ENCODE results near the gene SHLD2. TPM values are rescaled to one million over a fixed set of nuclear protein-coding genes. Genes with fewer than 3 reads are reported as not detected.
A peak's percentile ranks its signal among the peaks of the same experiment; 100 is the strongest.
"Not testable (repeated sequence)": the region's sequence is repeated elsewhere in the genome, so short reads cannot be mapped to it uniquely, and the experiment has no call there.

The SHLD2 gene
- total RNA-seq, 1 experiment from 2014 or later: 45.2 TPM

DNA sequence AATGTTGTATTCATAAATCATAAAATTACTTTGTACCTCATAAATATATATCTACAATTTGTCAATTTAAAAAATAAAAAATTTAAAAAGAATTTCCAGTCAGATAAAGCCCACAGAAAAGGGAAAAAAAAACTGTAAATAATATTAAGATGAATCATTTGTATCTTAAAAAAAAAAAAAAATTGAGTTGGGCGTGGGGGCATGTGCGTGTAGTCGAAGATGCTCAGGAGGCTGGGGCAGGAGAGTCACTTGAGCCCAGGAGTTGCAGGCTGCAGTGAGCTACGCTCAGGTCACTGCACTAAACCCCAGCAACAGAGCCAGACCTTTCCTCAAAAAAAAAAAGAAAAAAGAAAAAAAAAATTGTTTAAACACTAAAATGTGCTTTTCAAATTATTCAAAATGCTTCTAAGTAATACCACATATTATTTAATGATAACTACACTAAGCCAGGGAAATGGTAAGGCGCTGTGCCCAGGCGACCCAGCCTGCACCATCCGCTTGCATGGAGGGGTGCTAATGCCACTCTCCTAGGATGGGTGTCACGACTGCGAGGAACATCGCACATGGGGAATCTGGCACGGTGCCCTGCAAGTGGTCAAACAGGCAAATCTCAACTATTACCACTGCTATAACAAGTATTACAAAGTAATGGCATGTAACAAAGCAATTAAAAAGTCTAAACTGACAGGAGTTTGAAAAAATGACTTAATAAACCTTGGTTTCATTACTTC is 15.7 kb upstream of the SHLD2 start:
- BruUV-seq (replicated peaks): no TSS peak
- no peaks in the 10 kb centered on the region; the same call in 1 of the 2 replicates for H3K36me3 ChIP-seq (ENCODE audit: control insufficient read depth, insufficient read depth, low read length)
- DNase-seq (ENCODE audit: low read depth, low spot score): no peak
- TF ChIP-seq POLR2AphosphoS5 (IDR thresholded peaks at IDR 0.05; ENCODE audit: low read depth, low read length) (no peak), TCF7L2 (IDR thresholded peaks at IDR 0.05; ENCODE audit: low read depth, low read length) (no peak), SIN3A (IDR thresholded peaks at IDR 0.05; ENCODE audit: borderline replicate concordance, insufficient read depth, low read depth, low read length) (no peak)
- TF ChIP-seq, protein P1, sequence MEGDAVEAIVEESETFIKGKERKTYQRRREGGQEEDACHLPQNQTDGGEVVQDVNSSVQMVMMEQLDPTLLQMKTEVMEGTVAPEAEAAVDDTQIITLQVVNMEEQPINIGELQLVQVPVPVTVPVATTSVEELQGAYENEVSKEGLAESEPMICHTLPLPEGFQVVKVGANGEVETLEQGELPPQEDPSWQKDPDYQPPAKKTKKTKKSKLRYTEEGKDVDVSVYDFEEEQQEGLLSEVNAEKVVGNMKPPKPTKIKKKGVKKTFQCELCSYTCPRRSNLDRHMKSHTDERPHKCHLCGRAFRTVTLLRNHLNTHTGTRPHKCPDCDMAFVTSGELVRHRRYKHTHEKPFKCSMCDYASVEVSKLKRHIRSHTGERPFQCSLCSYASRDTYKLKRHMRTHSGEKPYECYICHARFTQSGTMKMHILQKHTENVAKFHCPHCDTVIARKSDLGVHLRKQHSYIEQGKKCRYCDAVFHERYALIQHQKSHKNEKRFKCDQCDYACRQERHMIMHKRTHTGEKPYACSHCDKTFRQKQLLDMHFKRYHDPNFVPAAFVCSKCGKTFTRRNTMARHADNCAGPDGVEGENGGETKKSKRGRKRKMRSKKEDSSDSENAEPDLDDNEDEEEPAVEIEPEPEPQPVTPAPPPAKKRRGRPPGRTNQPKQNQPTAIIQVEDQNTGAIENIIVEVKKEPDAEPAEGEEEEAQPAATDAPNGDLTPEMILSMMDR (IDR thresholded peaks at IDR 0.05): no peak
- TF ChIP-seq, protein P2, sequence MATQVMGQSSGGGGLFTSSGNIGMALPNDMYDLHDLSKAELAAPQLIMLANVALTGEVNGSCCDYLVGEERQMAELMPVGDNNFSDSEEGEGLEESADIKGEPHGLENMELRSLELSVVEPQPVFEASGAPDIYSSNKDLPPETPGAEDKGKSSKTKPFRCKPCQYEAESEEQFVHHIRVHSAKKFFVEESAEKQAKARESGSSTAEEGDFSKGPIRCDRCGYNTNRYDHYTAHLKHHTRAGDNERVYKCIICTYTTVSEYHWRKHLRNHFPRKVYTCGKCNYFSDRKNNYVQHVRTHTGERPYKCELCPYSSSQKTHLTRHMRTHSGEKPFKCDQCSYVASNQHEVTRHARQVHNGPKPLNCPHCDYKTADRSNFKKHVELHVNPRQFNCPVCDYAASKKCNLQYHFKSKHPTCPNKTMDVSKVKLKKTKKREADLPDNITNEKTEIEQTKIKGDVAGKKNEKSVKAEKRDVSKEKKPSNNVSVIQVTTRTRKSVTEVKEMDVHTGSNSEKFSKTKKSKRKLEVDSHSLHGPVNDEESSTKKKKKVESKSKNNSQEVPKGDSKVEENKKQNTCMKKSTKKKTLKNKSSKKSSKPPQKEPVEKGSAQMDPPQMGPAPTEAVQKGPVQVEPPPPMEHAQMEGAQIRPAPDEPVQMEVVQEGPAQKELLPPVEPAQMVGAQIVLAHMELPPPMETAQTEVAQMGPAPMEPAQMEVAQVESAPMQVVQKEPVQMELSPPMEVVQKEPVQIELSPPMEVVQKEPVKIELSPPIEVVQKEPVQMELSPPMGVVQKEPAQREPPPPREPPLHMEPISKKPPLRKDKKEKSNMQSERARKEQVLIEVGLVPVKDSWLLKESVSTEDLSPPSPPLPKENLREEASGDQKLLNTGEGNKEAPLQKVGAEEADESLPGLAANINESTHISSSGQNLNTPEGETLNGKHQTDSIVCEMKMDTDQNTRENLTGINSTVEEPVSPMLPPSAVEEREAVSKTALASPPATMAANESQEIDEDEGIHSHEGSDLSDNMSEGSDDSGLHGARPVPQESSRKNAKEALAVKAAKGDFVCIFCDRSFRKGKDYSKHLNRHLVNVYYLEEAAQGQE (IDR thresholded peaks at IDR 0.05; ENCODE audit: insufficient read depth in 1 of 2, low read depth in 2 of 2, low read length in 1 of 2): no peak
- POLR2A ChIA-PET: no interaction called here
- no peaks in the 10 kb centered on the region for H3K27me3 ChIP-seq (ENCODE audit: control insufficient read depth, insufficient read depth, low read length)
- no peak overlapping the region for H3K4me3 ChIP-seq (ENCODE audit: low read depth in 2 of 2, low read length in 2 of 2)
- in situ Hi-C loops (cut with HindIII; ENCODE audit: low pct_unique_long_range_greater_than_20kb, low sequenced_read_pairs) (no loop called here), intact Hi-C loops (cut with micrococcal nuclease; ENCODE audit: unreplicated experiment) (no loop called here)
- CTCF ChIA-PET: no interaction called here
- no peaks in the 10 kb centered on the region for H3K9me3 ChIP-seq (ENCODE audit: control insufficient read depth, insufficient read depth, low read depth, low read length)
- ATAC-seq: no peak
- H3K4me1 ChIP-seq (ENCODE audit: control insufficient read depth, insufficient read depth, low read length): peaks cover 4% of the 10 kb centered on the region; the same call in 1 of the 2 replicates
- H3K27ac ChIP-seq (ENCODE audit: low read length): no peak overlapping the region

DNA sequence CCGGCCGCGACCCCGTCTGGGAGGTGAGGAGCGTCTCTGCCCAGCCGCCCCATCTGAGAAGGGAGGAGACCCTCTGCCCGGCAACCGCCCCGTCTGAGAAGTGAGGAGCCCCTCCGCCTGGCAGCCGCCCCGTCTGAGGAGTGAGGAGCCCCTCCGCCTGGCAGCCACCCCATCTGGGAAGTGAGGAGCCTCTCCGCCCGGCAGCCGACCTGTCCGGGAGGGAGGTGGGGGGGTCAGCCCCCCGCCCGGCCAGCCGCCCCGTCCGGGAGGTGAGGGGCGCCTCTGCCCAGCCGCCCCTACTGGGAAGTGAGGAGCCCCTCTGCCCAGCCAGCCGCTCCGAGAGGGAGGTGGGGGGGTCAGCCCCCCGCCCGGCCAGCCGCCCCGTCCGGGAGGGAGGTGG is 14.4 kb upstream of the SHLD2 start:
- intact Hi-C loops (cut with micrococcal nuclease; ENCODE audit: unreplicated experiment); BruUV-seq (replicated peaks); H3K27me3 ChIP-seq (ENCODE audit: control insufficient read depth, insufficient read depth, low read length); in situ Hi-C loops (cut with HindIII; ENCODE audit: low pct_unique_long_range_greater_than_20kb, low sequenced_read_pairs); DNase-seq (ENCODE audit: low read depth, low spot score); H3K27ac ChIP-seq (ENCODE audit: low read length); H3K9me3 ChIP-seq (ENCODE audit: control insufficient read depth, insufficient read depth, low read depth, low read length); CTCF ChIA-PET; ATAC-seq; H3K4me3 ChIP-seq (ENCODE audit: low read depth in 2 of 2, low read length in 2 of 2); POLR2A ChIA-PET; H3K36me3 ChIP-seq (ENCODE audit: control insufficient read depth, insufficient read depth, low read length); H3K4me1 ChIP-seq (ENCODE audit: control insufficient read depth, insufficient read depth, low read length): not testable (repeated sequence)

DNA sequence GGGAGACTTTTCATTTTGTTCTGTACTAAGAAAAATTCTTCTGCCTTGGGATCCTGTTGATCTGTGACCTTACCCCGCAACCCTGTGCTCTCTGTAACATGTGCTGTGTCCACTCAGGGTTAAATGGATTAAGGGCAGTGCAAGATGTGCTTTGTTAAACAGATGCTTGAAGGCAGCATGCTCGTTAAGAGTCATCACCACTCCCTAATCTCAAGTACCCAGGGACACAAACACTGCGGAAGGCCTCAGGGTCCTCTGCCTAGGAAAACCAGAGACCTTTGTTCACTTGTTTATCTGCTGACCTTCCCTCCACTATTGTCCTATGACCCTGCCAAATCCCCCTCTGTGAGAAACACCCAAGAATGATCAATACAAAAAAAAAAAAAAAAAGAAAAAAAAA is 13.4 kb upstream of the SHLD2 start:
- in situ Hi-C loops (cut with HindIII; ENCODE audit: low pct_unique_long_range_greater_than_20kb, low sequenced_read_pairs); ATAC-seq; H3K27me3 ChIP-seq (ENCODE audit: control insufficient read depth, insufficient read depth, low read length); H3K36me3 ChIP-seq (ENCODE audit: control insufficient read depth, insufficient read depth, low read length); H3K27ac ChIP-seq (ENCODE audit: low read length); intact Hi-C loops (cut with micrococcal nuclease; ENCODE audit: unreplicated experiment); DNase-seq (ENCODE audit: low read depth, low spot score); H3K4me3 ChIP-seq (ENCODE audit: low read depth in 2 of 2, low read length in 2 of 2); CTCF ChIA-PET; H3K4me1 ChIP-seq (ENCODE audit: control insufficient read depth, insufficient read depth, low read length); BruUV-seq (replicated peaks); H3K9me3 ChIP-seq (ENCODE audit: control insufficient read depth, insufficient read depth, low read depth, low read length); POLR2A ChIA-PET: not testable (repeated sequence)

DNA sequence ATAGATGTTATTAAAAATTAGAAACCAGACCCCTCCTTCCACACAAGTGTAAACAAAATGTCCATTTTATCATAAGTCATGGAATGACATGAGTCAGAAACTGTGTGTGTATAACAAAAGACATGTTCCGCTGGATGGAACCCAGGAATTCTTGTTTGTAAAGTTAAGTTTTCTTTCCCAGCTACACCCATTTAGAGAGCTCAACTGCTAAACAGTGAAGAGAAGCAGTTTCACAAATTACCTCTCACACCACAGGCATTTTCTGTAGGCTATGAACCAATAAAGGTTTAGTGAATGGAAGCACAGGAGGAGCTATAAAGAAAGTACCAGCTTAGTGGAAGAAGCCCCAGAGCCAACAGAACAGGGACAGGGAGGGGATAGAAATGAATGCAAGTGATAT is 12.8 kb upstream of the SHLD2 start:
- POLR2A ChIA-PET; H3K9me3 ChIP-seq (ENCODE audit: control insufficient read depth, insufficient read depth, low read depth, low read length): not testable (repeated sequence)

DNA sequence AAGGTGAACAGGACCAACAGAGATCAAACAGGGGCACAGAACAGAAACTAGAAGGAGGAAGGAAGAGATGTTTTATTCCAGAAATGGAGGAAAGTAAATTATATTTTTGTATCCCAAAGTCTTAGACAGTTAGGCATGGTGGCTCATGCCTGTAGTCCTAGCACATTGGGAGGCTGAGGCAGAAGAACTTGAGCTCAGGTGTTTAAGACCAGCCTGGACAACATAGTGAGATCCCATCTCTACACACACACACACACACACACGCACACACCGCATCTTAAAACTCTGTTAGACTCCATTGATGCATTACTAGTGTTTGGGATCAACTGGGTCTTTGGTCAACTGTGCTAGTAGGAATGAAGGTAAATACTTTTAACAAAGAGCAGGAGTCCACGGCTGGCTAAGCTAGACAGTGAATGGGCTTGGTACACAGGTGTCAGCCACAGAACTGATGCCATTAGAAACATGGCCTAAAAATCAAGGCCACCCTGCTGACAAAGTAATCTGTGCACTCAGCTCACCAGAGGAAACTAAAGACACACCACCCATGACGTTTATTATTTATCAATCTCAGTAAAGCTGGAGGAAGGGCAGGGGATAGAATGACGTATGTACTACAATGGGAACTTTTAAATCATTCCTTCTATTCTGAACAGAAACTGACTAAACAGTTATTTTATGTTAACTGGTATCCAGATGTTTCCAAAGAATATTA is 11.3 kb upstream of the SHLD2 start:
- intact Hi-C loops (cut with micrococcal nuclease; ENCODE audit: unreplicated experiment); POLR2A ChIA-PET; H3K4me1 ChIP-seq (ENCODE audit: control insufficient read depth, insufficient read depth, low read length); H3K36me3 ChIP-seq (ENCODE audit: control insufficient read depth, insufficient read depth, low read length); DNase-seq (ENCODE audit: low read depth, low spot score); H3K27me3 ChIP-seq (ENCODE audit: control insufficient read depth, insufficient read depth, low read length); H3K27ac ChIP-seq (ENCODE audit: low read length); in situ Hi-C loops (cut with HindIII; ENCODE audit: low pct_unique_long_range_greater_than_20kb, low sequenced_read_pairs); BruUV-seq (replicated peaks); CTCF ChIA-PET; H3K9me3 ChIP-seq (ENCODE audit: control insufficient read depth, insufficient read depth, low read depth, low read length); ATAC-seq; H3K4me3 ChIP-seq (ENCODE audit: low read depth in 2 of 2, low read length in 2 of 2): not testable (repeated sequence)

More for the DNA sequence above, 12.8 kb upstream of the SHLD2 start:
- in situ Hi-C loops (cut with HindIII; ENCODE audit: low pct_unique_long_range_greater_than_20kb, low sequenced_read_pairs); H3K4me1 ChIP-seq (ENCODE audit: control insufficient read depth, insufficient read depth, low read length); H3K27ac ChIP-seq (ENCODE audit: low read length); H3K27me3 ChIP-seq (ENCODE audit: control insufficient read depth, insufficient read depth, low read length); CTCF ChIA-PET; H3K36me3 ChIP-seq (ENCODE audit: control insufficient read depth, insufficient read depth, low read length); BruUV-seq (replicated peaks); DNase-seq (ENCODE audit: low read depth, low spot score); intact Hi-C loops (cut with micrococcal nuclease; ENCODE audit: unreplicated experiment); H3K4me3 ChIP-seq (ENCODE audit: low read depth in 2 of 2, low read length in 2 of 2): not testable (repeated sequence)
- peak; percentile 50; the same call in 1 of the 2 replicates for ATAC-seq
